Epithelial cell of proximal tubule (primary cell): ENCODE measurements around the gene SUSD5. TPM values are rescaled to one million over a fixed set of nuclear protein-coding genes. Genes with fewer than 3 reads are reported as not detected.
"Not testable (repeated sequence)": the region's sequence is repeated elsewhere in the genome, so short reads cannot be mapped to it uniquely, and the experiment has no call there.

Experiments
- DNase-seq: peaks from one replicate; pipeline ENCODE4 v3.0.0-alpha.2; 2011; ENCODE audit warnings: low read depth
- H3K4me3 ChIP-seq: 2 replicates; pipeline ENCODE4 v1.5.1; 2011; ENCODE audit warnings: low read depth, mild to moderate bottlenecking, low read length
- CTCF ChIP-seq: conservative IDR thresholded peaks from 2 replicates; pipeline ENCODE4 v1.5.1; 2012; ENCODE audit warnings: low read depth, mild to moderate bottlenecking, low read length
- total RNA-seq: library from RNA; depleted of rRNA; stranded (reverse); fragments of >200 nt; gene quantifications from 2 replicates; pipeline ENCODE4 v1.2.3, GENCODE V29; 2015

The SUSD5 gene
- total RNA-seq, 1 donor from 2014 or later = 0.92 TPM

GRCh38 chr3:33201195-33201594 lies 17.4 kb downstream of the SUSD5 start:
- no peak for TF ChIP-seq CTCF
- H3K4me3 ChIP-seq = no peak overlapping the region
- DNase-seq = no peak

GRCh38 chr3:33196538-33196937 lies 22.1 kb downstream of the SUSD5 start:
- DNase-seq = no peak
- H3K4me3 ChIP-seq = no peak overlapping the region
- no peak for TF ChIP-seq CTCF

GRCh38 chr3:33194303-33194702 lies 24.3 kb downstream of the SUSD5 start:
- no peak for TF ChIP-seq CTCF
- H3K4me3 ChIP-seq = no peak overlapping the region
- DNase-seq = no peak

GRCh38 chr3:33187368-33187634 lies 31.3 kb downstream of the SUSD5 start:
- H3K4me3 ChIP-seq = no peak overlapping the region
- no peak for DNase-seq
- TF ChIP-seq CTCF = no peak

- no peak for TF ChIP-seq CTCF
- DNase-seq = peak; percentile 16
- no peak overlapping the region for H3K4me3 ChIP-seq
Measured at GRCh38 chr3:33186524-33187367, 31.9 kb downstream of the SUSD5 start.

GRCh38 chr3:33184863-33185262 lies 33.7 kb downstream of the SUSD5 start:
- DNase-seq = no peak
- H3K4me3 ChIP-seq = no peak overlapping the region
- no peak for TF ChIP-seq CTCF

- not testable (repeated sequence) for DNase-seq, H3K4me3 ChIP-seq
Measured at GRCh38 chr3:33181641-33182040, 37.0 kb downstream of the SUSD5 start.
